Stimulated activated naive B cell treated with anti-CD40 and anti-IgM and Interleukin-4, amounts not matched to agents 10 μg/mL and 1 μg/mL and 100 μg/mL, for 72 hours (primary cell): ENCODE data around the gene HS6ST1.

Source experiments
- ATAC-seq, 2 donors: fragments of 150-1000 bp; cut with Tn5 transposase; replicated peaks; 2 replicates each; pipeline ENCODE4 v1.10.0; 2021; ENCODE audit warnings: moderate library complexity in 1 of 2
- DNase-seq: peaks from one replicate; pipeline ENCODE4 v3.0.0; 2021
- H3K27ac Mint-ChIP-seq: one replicate; pipeline ENCODE4 v1.8.0; 2022; ENCODE audit warnings: mild to moderate bottlenecking, mixed read lengths
- H3K27me3 Mint-ChIP-seq, 2 donors: one replicate each; pipeline ENCODE4 v1.8.0; 2022; ENCODE audit warnings: mixed read lengths in 2 of 2
- H3K36me3 Mint-ChIP-seq, 2 donors: one replicate each; pipeline ENCODE4 v1.8.0; 2022; ENCODE audit warnings: mixed read lengths in 2 of 2, mild to moderate bottlenecking in 1 of 2
- H3K4me1 Mint-ChIP-seq, 2 donors: one replicate each; pipeline ENCODE4 v1.8.0; 2022; ENCODE audit warnings: mixed read lengths in 2 of 2, mild to moderate bottlenecking in 1 of 2
- H3K4me3 Mint-ChIP-seq, 2 donors: one replicate each; pipeline ENCODE4 v1.8.0; 2022; ENCODE audit warnings: mild to moderate bottlenecking in 2 of 2, mixed read lengths in 2 of 2, moderate library complexity in 1 of 2
- H3K9me3 Mint-ChIP-seq, 2 donors: one replicate each; pipeline ENCODE4 v1.8.0; 2022; ENCODE audit warnings: mixed read lengths in 2 of 2, mild to moderate bottlenecking in 1 of 2

Gene HS6ST1

GRCh38 chr2:128318776-128319464, at the start of gene HS6ST1:
Gene HS6ST1, minus strand, starts transcription at chr2:128318868. Its CDS starts 305 bp downstream, at chr2:128318563.
- peaks cover 15 to 17% of the 10 kb centered on the region in 2 donors for H3K36me3 Mint-ChIP-seq
- H3K4me3 Mint-ChIP-seq = peak within 1 kb of the TSS; percentile 95 to 98
- H3K9me3 Mint-ChIP-seq = no peaks in the 10 kb centered on the region
- DNase-seq (peak; percentile 84), ATAC-seq (peak; percentile 73 to 76)
- peak within 1 kb of the TSS; percentile 97 for H3K27ac Mint-ChIP-seq
- peaks cover 0 to 6% of the 10 kb centered on the region in 2 donors for H3K27me3 Mint-ChIP-seq
- H3K4me1 Mint-ChIP-seq = peaks cover 34 to 49% of the 10 kb centered on the region in 2 donors

DNA sequence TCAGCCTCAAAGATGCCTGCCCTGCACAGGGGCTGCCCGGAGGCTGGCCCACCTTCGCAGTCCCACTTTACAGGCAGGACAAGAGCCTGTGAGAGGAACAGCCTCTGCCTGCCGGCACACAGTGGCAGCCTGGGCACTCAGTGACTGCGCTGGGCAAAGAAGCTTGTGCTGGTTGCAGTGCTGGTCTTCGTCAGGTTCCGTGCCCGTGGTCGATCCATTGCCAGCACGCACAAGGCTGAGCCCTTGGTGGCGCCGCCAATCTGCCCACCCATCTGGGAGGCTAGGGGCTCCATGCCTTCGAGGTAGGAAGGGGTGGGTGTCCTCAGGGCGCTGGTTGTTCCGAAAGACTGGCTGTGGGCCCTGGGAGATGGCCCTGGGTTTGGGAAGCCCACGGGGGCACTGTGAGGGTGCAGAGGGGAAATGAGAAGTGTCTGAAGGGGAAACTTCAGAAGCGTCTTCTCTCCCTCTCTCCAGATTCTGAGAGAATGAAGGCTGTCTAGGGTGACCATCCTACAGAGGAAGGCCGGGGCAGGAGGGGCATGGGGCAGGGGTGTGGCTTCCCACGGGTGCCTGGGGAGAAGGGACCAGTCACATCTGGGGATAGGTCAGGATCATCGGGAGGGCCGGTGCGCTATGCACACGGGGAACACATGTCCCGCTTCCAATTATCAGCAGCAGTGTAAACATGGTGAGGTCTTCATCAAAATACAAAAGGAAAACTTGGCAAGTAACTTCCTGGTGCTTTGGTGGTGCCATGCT, 49.1 kb upstream of the HS6ST1 start:
- ATAC-seq (no peak), DNase-seq (no peak)
- H3K9me3 Mint-ChIP-seq = no peaks in the 10 kb centered on the region
- no peaks in the 10 kb centered on the region for H3K36me3 Mint-ChIP-seq
- H3K4me3 Mint-ChIP-seq = no peak overlapping the region
- peaks cover 0 to 3% of the 10 kb centered on the region in 2 donors for H3K4me1 Mint-ChIP-seq
- no peak overlapping the region for H3K27ac Mint-ChIP-seq
- H3K27me3 Mint-ChIP-seq = no peaks in the 10 kb centered on the region

DNA sequence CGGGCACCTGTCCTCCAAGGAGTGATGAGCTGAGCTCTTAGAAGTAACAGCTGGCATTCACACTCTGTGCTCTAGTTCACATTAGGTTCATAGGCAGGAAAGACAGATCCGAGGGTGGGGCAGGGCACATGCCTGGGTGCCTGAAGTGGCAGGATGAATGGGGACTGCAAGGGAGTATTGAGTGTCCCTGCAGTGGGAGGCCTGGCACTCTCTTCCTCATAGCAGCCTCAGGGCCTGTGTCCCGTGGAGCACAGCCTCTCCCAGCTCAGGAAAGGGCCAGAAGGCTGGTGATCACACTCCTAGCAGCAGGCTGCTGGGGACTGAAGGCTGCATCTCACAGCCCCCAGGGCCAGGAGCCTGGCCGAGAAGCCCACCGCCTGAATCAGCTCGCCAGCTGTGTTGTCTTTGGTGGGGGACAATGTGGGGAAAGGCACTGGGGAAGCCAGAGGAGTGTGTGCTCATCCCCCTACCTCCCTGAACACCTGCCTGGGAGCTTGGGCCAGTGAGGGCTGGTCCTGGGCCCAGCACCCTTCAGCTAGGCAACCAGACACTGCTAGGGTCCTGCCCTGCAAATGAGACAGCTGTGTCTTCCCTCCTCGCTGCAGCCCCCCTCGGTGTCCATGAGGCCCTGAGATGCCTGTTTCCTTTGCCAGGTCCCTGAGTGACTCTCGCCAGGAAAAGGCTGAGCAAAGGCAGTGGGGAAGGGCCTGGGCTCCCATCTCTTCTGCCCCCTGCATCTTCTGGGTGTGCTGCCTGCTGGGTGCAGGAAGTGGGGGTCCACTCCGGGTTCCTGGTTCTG, 48.2 kb upstream of the HS6ST1 start:
- Mint-ChIP-seq H3K9me3 (no peaks in the 10 kb centered on the region), H3K36me3 (no peaks in the 10 kb centered on the region), H3K27ac (no peak overlapping the region), H3K27me3 (no peaks in the 10 kb centered on the region), H3K4me1 (peaks cover 0 to 3% of the 10 kb centered on the region in 2 donors), H3K4me3 (no peak overlapping the region)
- ATAC-seq = no peak
- DNase-seq = no peak

GRCh38 chr2:128365217-128365905, 46.7 kb upstream of the HS6ST1 start:
- no peak for ATAC-seq
- Mint-ChIP-seq H3K36me3 (no peaks in the 10 kb centered on the region), H3K4me1 (no peaks in the 10 kb centered on the region), H3K9me3 (no peaks in the 10 kb centered on the region), H3K27ac (no peak overlapping the region), H3K4me3 (no peak overlapping the region), H3K27me3 (no peaks in the 10 kb centered on the region)
- DNase-seq = no peak

- no peak overlapping the region for H3K27ac Mint-ChIP-seq
- no peaks in the 10 kb centered on the region for H3K4me1 Mint-ChIP-seq
- H3K4me3 Mint-ChIP-seq = no peak overlapping the region
- no peaks in the 10 kb centered on the region for H3K27me3 Mint-ChIP-seq
- no peaks in the 10 kb centered on the region for H3K36me3 Mint-ChIP-seq
- H3K9me3 Mint-ChIP-seq = no peaks in the 10 kb centered on the region
- DNase-seq (no peak), ATAC-seq (no peak)
Observed at GRCh38 chr2:128364441-128364911, 45.8 kb upstream of the HS6ST1 start.

GRCh38 chr2:128363934-128364361, 45.3 kb upstream of the HS6ST1 start:
- Mint-ChIP-seq H3K36me3 (no peaks in the 10 kb centered on the region), H3K27me3 (no peaks in the 10 kb centered on the region), H3K27ac (no peak overlapping the region), H3K4me3 (no peak overlapping the region), H3K4me1 (no peaks in the 10 kb centered on the region), H3K9me3 (no peaks in the 10 kb centered on the region)
- DNase-seq (no peak), ATAC-seq (no peak)

- ATAC-seq = no peak
Observed at GRCh38 chr2:128362889-128363228, 44.2 kb upstream of the HS6ST1 start.

GRCh38 chr2:128362176-128362888, 43.7 kb upstream of the HS6ST1 start:
- ATAC-seq (no peak), DNase-seq (no peak)
- no peak overlapping the region for H3K4me3 Mint-ChIP-seq

More at GRCh38 chr2:128362889-128363228, 44.2 kb upstream of the HS6ST1 start:
- DNase-seq = no peak
- Mint-ChIP-seq H3K9me3 (no peaks in the 10 kb centered on the region), H3K4me3 (no peak overlapping the region), H3K27ac (no peak overlapping the region), H3K4me1 (no peaks in the 10 kb centered on the region), H3K27me3 (no peaks in the 10 kb centered on the region), H3K36me3 (no peaks in the 10 kb centered on the region)

GRCh38 chr2:128361376-128362131, 42.9 kb upstream of the HS6ST1 start:
- DNase-seq (no peak), ATAC-seq (no peak)
- H3K36me3 Mint-ChIP-seq = no peaks in the 10 kb centered on the region
- no peak overlapping the region for H3K4me3 Mint-ChIP-seq
- H3K9me3 Mint-ChIP-seq = no peaks in the 10 kb centered on the region
- H3K4me1 Mint-ChIP-seq = no peaks in the 10 kb centered on the region
- no peak overlapping the region for H3K27ac Mint-ChIP-seq
- H3K27me3 Mint-ChIP-seq = no peaks in the 10 kb centered on the region

More at GRCh38 chr2:128362176-128362888, 43.7 kb upstream of the HS6ST1 start:
- Mint-ChIP-seq H3K4me1 (no peaks in the 10 kb centered on the region), H3K27ac (no peak overlapping the region), H3K27me3 (no peaks in the 10 kb centered on the region), H3K36me3 (no peaks in the 10 kb centered on the region), H3K9me3 (no peaks in the 10 kb centered on the region)

DNA sequence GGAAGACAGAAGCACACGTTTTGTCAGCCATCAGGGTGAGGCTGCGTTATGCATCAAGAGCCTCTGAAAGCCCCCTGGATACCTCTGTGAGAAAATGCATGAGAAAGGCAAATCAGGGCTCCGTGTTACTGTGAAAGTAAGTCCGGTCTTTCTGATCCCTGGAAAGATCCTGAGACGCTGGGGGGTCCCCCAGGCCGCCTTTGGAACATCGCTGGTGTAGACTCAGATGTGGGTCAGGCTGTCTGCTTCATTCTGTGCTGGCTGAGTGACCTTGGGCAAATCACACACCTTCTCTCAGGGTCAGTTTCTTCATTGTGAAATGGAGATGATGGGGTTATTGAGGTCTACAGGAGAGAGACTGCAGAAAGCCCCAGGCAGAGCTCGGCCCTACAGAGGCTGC, 42.0 kb upstream of the HS6ST1 start:
- Mint-ChIP-seq H3K36me3 (no peaks in the 10 kb centered on the region), H3K9me3 (no peaks in the 10 kb centered on the region), H3K27me3 (no peaks in the 10 kb centered on the region), H3K27ac (no peak overlapping the region), H3K4me3 (no peak overlapping the region), H3K4me1 (no peaks in the 10 kb centered on the region)
- no peak for ATAC-seq
- no peak for DNase-seq

- Mint-ChIP-seq H3K4me3 (no peak overlapping the region), H3K27me3 (no peaks in the 10 kb centered on the region), H3K4me1 (no peaks in the 10 kb centered on the region), H3K27ac (no peak overlapping the region), H3K36me3 (peaks cover 0 to 4% of the 10 kb centered on the region in 2 donors), H3K9me3 (no peaks in the 10 kb centered on the region)
- DNase-seq (no peak), ATAC-seq (no peak)
Observed at GRCh38 chr2:128359841-128360240, 41.2 kb upstream of the HS6ST1 start.

- H3K9me3 Mint-ChIP-seq = no peaks in the 10 kb centered on the region
- DNase-seq (no peak), ATAC-seq (no peak)
- no peaks in the 10 kb centered on the region for H3K4me1 Mint-ChIP-seq
- peaks cover 0 to 4% of the 10 kb centered on the region in 2 donors for H3K36me3 Mint-ChIP-seq
- no peak overlapping the region for H3K4me3 Mint-ChIP-seq
- peak overlapping the region; percentile 51 for H3K27ac Mint-ChIP-seq
- no peaks in the 10 kb centered on the region for H3K27me3 Mint-ChIP-seq
Observed at GRCh38 chr2:128358941-128359731, 40.5 kb upstream of the HS6ST1 start.
